Progenitor cell of endocrine pancreas (in vitro differentiated cells): Measurements from ENCODE around the gene ARL14. TPM values are rescaled to one million over a fixed set of nuclear protein-coding genes. Genes with fewer than 3 reads are reported as not detected.

Source experiments
- DNase-seq: peaks from one replicate; pipeline ENCODE4 v3.0.0; 2021; ENCODE audit warnings: low spot score; ENCODE audit not compliant: unreplicated experiment
- H3K27ac Mint-ChIP-seq: 2 replicates; pipeline ENCODE4 v1.8.0; 2021; ENCODE audit warnings: mild to moderate bottlenecking, moderate library complexity, mixed read lengths
- H3K27me3 Mint-ChIP-seq: 2 replicates; pipeline ENCODE4 v1.8.0; 2021; ENCODE audit warnings: mixed read lengths
- H3K36me3 Mint-ChIP-seq: 2 replicates; pipeline ENCODE4 v1.8.0; 2022; ENCODE audit warnings: mixed read lengths; ENCODE audit not compliant: insufficient read depth
- H3K4me1 Mint-ChIP-seq: 2 replicates; pipeline ENCODE4 v1.8.0; 2021; ENCODE audit warnings: low read depth, mixed read lengths
- H3K4me3 Mint-ChIP-seq: 2 replicates; pipeline ENCODE4 v1.8.0; 2021; ENCODE audit warnings: low read depth, mild to moderate bottlenecking, moderate library complexity, mixed read lengths
- H3K9me3 Mint-ChIP-seq: 2 replicates; pipeline ENCODE4 v1.8.0; 2021; ENCODE audit warnings: low read depth, mixed read lengths
- total RNA-seq: library from RNA; stranded (reverse); gene quantifications from 2 replicates; pipeline ENCODE4 v1.2.1, GENCODE V29; 2021
- TF ChIP-seq, protein P1 (sequence below): fragments of 200-600 bp; sonication (generic); IDR thresholded peaks from one replicate; pipeline ENCODE4 v1.5.0; 2021; ENCODE audit warnings: antibody characterized with exemption, mild to moderate bottlenecking; ENCODE audit not compliant: unreplicated experiment

ARL14 gene
- total RNA-seq, 1 donor from 2014 or later = 0.50 TPM

- DNase-seq = no peak
- H3K9me3 Mint-ChIP-seq = no peaks in the 10 kb centered on the region
- no peak overlapping the region for H3K4me3 Mint-ChIP-seq
- no peak overlapping the region for H3K27ac Mint-ChIP-seq
- TF ChIP-seq, protein P1, sequence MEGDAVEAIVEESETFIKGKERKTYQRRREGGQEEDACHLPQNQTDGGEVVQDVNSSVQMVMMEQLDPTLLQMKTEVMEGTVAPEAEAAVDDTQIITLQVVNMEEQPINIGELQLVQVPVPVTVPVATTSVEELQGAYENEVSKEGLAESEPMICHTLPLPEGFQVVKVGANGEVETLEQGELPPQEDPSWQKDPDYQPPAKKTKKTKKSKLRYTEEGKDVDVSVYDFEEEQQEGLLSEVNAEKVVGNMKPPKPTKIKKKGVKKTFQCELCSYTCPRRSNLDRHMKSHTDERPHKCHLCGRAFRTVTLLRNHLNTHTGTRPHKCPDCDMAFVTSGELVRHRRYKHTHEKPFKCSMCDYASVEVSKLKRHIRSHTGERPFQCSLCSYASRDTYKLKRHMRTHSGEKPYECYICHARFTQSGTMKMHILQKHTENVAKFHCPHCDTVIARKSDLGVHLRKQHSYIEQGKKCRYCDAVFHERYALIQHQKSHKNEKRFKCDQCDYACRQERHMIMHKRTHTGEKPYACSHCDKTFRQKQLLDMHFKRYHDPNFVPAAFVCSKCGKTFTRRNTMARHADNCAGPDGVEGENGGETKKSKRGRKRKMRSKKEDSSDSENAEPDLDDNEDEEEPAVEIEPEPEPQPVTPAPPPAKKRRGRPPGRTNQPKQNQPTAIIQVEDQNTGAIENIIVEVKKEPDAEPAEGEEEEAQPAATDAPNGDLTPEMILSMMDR = no peak
- H3K36me3 Mint-ChIP-seq = no peaks in the 10 kb centered on the region
- peaks cover 19% of the 10 kb centered on the region for H3K4me1 Mint-ChIP-seq
- no peaks in the 10 kb centered on the region for H3K27me3 Mint-ChIP-seq
These were observed 17.4 kb downstream of the ARL14 start for GRCh38 chr3:160694345-160694744.

- no peaks in the 10 kb centered on the region for H3K36me3 Mint-ChIP-seq
- H3K4me3 Mint-ChIP-seq = no peak overlapping the region
- H3K27me3 Mint-ChIP-seq = no peaks in the 10 kb centered on the region
- no peak overlapping the region for H3K27ac Mint-ChIP-seq
- H3K9me3 Mint-ChIP-seq = no peaks in the 10 kb centered on the region
- TF ChIP-seq, protein P1 = no peak
- H3K4me1 Mint-ChIP-seq = peaks cover 19% of the 10 kb centered on the region
- DNase-seq = no peak
These were observed 18.0 kb downstream of the ARL14 start for GRCh38 chr3:160695003-160695402.

DNA sequence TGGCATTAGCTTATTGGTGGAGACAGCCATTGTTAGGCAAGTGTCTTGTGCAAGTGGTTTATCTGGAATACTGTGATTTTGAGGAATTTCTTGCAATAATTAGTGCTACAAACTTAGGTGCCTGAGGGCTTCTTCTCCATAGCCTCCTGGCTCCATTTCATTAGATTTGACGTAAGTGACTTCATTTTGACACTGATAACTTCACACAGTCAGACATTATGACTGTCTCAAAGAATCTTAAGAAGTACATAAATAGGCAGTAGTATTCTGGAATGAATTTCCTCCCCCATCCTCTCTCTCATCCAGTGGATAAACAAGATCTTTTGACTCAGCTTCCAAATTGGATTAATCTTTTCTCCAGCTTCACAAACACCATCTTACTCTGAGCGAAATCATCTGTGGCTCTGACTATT is 19.0 kb downstream of the ARL14 start:
- peaks cover 19% of the 10 kb centered on the region for H3K4me1 Mint-ChIP-seq
- H3K4me3 Mint-ChIP-seq = no peak overlapping the region
- no peaks in the 10 kb centered on the region for H3K27me3 Mint-ChIP-seq
- TF ChIP-seq, protein P1 = no peak
- no peaks in the 10 kb centered on the region for H3K36me3 Mint-ChIP-seq
- no peak overlapping the region for H3K27ac Mint-ChIP-seq
- DNase-seq = no peak
- no peaks in the 10 kb centered on the region for H3K9me3 Mint-ChIP-seq

- no peak for DNase-seq
- no peak overlapping the region for H3K27ac Mint-ChIP-seq
- H3K27me3 Mint-ChIP-seq = no peaks in the 10 kb centered on the region
- no peak overlapping the region for H3K4me3 Mint-ChIP-seq
- no peaks in the 10 kb centered on the region for H3K9me3 Mint-ChIP-seq
- TF ChIP-seq, protein P1 = no peak
- no peaks in the 10 kb centered on the region for H3K36me3 Mint-ChIP-seq
- peaks cover 19% of the 10 kb centered on the region for H3K4me1 Mint-ChIP-seq
These were observed 20.8 kb downstream of the ARL14 start for GRCh38 chr3:160697637-160698380.

GRCh38 chr3:160698599-160699195 is 21.7 kb downstream of the ARL14 start:
- peaks cover 14% of the 10 kb centered on the region for H3K4me1 Mint-ChIP-seq
- H3K27ac Mint-ChIP-seq = peak overlapping the region; percentile 1
- no peak overlapping the region for H3K4me3 Mint-ChIP-seq
- DNase-seq = no peak
- TF ChIP-seq, protein P1 = no peak
- H3K9me3 Mint-ChIP-seq = no peaks in the 10 kb centered on the region
- no peaks in the 10 kb centered on the region for H3K36me3 Mint-ChIP-seq
- H3K27me3 Mint-ChIP-seq = no peaks in the 10 kb centered on the region
